AG09309 (cell line): Measurements from ENCODE around the gene GLIS2.

Experiments
- DNase-seq: peaks from one replicate; pipeline ENCODE4 v3.0.0-alpha.2; 2010; ENCODE audit warnings: low read depth
- H3K4me3 ChIP-seq: 2 replicates; pipeline ENCODE4 v1.5.1; 2011; ENCODE audit warnings: mild to moderate bottlenecking, low read depth, low read length, moderate library complexity; ENCODE audit not compliant: control insufficient read depth
- CTCF ChIP-seq: IDR thresholded peaks from 2 replicates; pipeline ENCODE4 v1.5.1; 2011; ENCODE audit warnings: mild to moderate bottlenecking, low read depth, low read length, inconsistent platforms; ENCODE audit not compliant: insufficient read depth, control insufficient read depth; ENCODE audit errors: missing control alignments

GLIS2 gene

GRCh38 chr16:4303973-4304372, 11.9 kb upstream of the GLIS2 start:
- no peak overlapping the region for H3K4me3 ChIP-seq
- no peak for DNase-seq
- no peak for TF ChIP-seq CTCF

- no peak for TF ChIP-seq CTCF
- no peak for DNase-seq
- H3K4me3 ChIP-seq, result peak overlapping the region; percentile 55
These were observed 9.2 kb upstream of the GLIS2 start for GRCh38 chr16:4306470-4307214.

GRCh38 chr16:4307215-4308037, 8.4 kb upstream of the GLIS2 start:
- peak; percentile 67 for DNase-seq
- no peak for TF ChIP-seq CTCF
- H3K4me3 ChIP-seq, result peak overlapping the region; percentile 55

GRCh38 chr16:4309102-4309832, 6.6 kb upstream of the GLIS2 start:
- DNase-seq, result no peak
- no peak overlapping the region for H3K4me3 ChIP-seq
- TF ChIP-seq CTCF, result no peak

- no peak overlapping the region for H3K4me3 ChIP-seq
- no peak for DNase-seq
- TF ChIP-seq CTCF, result peak; percentile 77
These were observed 6.0 kb upstream of the GLIS2 start for GRCh38 chr16:4309833-4310266.
